ENCODE measurements around the gene GNAO1.

DNA sequence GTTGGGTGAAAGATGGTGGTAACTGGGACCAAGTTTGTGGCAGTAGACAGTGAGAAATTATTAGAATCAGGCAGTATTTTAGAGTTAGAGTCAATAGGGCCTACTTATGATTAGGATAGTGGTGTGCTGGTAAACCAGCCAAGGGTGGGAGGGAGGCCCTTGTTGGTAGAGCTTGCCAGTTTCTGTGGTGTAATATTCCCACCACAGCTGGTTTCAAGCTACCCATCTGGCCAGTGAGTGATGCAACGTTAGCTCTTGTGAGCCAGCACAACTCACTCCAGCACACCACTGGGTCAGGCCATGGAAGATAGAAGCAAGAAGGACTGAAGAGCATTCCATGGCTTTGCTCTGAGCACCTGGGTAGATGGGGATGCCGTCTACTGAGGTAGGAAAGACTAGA lies 34.9 kb downstream of the GNAO1 start:
- no peak for TF ChIP-seq MXI1 (conservative IDR thresholded peaks at IDR 0.05; ENCODE audit: poor library complexity, severe bottlenecking)
- TF ChIP-seq, protein P1, sequence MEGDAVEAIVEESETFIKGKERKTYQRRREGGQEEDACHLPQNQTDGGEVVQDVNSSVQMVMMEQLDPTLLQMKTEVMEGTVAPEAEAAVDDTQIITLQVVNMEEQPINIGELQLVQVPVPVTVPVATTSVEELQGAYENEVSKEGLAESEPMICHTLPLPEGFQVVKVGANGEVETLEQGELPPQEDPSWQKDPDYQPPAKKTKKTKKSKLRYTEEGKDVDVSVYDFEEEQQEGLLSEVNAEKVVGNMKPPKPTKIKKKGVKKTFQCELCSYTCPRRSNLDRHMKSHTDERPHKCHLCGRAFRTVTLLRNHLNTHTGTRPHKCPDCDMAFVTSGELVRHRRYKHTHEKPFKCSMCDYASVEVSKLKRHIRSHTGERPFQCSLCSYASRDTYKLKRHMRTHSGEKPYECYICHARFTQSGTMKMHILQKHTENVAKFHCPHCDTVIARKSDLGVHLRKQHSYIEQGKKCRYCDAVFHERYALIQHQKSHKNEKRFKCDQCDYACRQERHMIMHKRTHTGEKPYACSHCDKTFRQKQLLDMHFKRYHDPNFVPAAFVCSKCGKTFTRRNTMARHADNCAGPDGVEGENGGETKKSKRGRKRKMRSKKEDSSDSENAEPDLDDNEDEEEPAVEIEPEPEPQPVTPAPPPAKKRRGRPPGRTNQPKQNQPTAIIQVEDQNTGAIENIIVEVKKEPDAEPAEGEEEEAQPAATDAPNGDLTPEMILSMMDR (IDR thresholded peaks at IDR 0.05; ENCODE audit: poor library complexity, severe bottlenecking), result no peak
- TF ChIP-seq POLR2AphosphoS5 (IDR thresholded peaks at IDR 0.05), result no peak
- no peak for TF ChIP-seq EP300 (conservative IDR thresholded peaks at IDR 0.05; ENCODE audit: poor library complexity, severe bottlenecking)
- TF ChIP-seq SMC3 (conservative IDR thresholded peaks at IDR 0.05; ENCODE audit: poor library complexity), result no peak
